HG03457 (cell line): Measurements from ENCODE around the gene CES3.
"Not testable (repeated sequence)": the region's sequence is repeated elsewhere in the genome, so short reads cannot be mapped to it uniquely, and the experiment has no call there.

Experiments
- ATAC-seq: cut with Tn5 transposase; IDR thresholded peaks from one replicate; pipeline ENCODE4 v1.9.1; 2021; ENCODE audit warnings: moderate number of reproducible peaks; ENCODE audit not compliant: unreplicated experiment

The CES3 gene

DNA sequence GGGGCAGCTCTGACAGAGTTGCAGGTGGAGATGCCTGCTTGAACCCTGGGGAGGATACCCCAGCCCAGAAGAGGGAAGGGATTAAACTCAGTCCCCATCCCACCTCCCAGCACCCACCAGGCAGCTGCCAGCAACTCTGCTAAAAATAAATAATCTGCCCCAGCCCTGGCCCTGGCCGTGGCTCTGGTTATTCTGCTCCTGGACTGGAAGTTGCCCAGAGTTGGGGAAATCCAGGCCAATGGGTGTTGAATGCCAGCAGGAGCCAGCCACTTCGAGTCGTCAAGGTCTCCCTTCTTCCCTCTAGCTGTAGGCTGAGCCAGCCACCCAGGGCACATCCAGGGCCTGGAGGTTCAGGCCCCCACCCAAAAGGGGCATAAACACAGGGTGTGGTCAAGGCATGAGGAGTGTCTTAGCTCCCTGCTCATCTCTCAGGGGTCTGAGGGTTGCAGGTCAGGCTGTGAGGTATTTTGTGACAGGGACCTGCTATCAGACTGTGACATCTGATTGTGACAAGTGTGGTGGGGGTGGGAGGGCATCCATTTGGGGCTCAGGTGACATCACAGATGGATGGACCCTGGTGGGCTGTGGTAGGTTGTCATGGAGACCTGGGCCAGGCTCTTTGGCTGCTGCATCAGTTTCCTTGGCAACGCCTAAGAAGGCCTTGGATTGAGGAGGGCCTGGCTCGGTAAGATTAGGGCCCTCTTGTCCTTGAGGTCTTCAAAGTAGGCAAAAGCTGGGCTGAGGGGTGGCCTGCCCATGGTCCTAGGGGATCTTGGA, 34.7 kb upstream of the CES3 start:
- ATAC-seq: no peak

DNA sequence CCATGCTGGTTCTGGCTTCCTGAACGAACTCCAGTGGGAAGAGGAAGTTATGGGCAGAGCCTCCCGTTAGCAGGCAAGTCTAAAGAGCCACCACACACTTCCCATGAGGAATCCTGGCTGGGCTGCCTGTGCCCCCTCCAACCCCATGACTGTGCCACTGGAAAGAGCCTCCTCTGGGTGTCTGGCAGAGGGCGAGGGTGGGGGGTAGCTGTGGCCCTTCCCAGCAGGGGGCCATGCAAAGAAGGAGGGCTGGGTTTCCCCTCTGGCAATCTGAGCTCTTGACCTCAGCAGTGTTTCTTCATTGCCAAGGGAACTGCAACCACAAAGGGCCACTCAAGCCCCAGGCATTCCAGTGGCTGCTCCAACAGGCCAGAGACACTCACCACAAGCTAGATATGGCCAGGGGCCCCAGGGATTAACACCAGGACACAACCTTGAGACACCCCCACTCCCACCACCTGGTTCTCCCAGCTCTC, 34.1 kb upstream of the CES3 start:
- no peak for ATAC-seq

DNA sequence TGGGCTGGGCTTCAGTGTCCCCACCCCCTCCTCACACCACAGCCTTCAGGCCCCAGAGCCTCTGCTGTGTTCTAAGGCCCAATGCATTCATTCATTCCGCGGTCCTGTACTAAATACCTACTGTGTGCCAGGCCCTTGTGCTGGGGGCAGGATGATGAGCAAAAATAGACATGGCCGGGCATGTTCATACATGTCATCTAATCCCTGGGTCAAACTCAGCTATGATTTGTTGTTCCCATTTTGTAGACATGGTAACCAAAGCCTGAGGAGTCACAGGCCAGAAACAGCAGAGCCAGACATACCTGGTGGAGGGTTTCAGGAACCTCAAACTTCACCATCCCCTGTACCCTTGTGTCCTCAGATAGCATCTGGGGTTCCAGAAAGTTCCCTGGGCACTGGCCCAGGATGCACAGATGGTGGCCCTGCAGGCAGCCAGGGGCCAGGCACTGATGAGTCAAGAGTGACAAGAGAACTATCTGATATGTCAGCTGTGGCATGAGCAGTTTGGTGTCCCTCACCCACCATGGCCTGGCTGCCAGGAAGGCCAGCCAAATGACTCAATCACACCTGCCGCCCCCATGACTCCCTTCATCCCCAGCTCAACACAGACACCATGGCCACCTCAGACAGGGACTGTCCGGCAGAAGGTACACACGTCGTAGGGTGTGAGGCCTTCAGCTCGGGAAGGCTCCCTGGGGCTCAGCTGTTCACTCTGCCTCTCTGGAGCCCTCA, 33.0 kb upstream of the CES3 start:
- ATAC-seq: no peak

DNA sequence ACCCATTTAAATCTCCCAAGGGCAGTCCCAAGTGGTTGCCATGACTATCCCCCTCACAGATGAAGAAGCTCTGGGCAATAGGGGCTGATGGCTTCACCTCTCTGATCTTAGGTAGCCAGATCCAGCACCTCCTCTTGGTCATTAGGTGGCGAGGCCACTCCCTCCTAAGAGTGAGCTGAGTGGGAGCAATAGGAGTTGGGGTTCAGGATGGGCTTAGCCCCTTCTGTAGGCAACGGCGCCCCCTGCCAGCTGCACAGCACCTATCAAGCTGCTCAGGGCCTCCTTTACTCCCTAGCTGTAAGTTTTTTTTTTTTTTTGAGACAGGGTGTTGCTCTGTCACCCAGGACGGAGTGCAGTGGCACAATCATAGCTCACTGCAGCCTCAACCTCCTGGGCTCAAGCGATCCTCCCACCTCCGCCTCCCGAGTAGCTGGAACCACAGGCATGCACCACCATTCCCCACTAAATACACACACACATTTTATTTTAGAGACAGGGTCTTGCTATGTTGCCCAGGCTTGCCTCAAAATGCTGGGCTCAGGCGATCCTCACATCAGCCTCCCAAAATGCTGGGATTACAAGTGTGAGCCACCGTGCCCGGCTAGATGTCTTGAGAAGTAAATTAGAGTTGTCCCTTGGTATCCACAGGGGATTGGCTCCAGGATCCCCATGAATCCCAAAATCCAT, 32.2 kb upstream of the CES3 start:
- no peak for ATAC-seq

DNA sequence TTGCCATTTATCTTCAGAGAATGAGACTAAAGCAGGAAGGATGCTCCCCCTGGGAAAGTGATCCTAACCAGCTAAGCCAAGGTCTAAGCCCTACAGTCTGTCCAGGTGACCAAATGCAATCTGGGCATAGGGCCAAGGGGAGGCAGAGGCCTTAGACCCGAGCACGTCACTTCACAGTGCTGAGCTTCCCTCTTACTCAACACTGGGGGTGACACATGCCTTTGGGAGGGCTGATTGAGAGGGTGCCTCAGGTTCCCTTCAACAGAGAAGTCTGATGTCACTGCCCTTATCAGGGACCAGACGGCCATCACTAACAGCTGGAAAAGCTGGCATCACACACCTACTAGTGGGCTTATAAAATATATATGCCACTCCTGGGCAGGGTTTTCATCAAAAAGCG, 30.9 kb upstream of the CES3 start:
- ATAC-seq: no peak

DNA sequence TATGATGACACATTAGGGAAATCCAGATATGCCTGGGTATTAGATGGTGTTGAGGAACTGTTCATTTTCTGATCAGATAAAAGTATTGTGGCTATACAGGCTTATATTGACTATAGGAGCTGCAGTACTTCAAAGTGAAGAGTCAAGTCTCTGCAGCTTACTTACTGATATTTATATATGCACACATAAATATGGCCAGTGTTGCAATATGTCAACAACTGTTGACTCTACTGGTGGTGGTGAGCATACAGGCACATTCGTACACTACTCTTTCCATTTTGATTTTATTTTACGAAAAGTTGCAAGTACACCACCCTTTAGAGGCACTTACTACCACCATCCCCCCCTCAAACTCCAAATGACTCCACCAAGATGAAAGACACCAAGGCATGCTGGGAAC, 29.4 kb upstream of the CES3 start:
- no peak for ATAC-seq

DNA sequence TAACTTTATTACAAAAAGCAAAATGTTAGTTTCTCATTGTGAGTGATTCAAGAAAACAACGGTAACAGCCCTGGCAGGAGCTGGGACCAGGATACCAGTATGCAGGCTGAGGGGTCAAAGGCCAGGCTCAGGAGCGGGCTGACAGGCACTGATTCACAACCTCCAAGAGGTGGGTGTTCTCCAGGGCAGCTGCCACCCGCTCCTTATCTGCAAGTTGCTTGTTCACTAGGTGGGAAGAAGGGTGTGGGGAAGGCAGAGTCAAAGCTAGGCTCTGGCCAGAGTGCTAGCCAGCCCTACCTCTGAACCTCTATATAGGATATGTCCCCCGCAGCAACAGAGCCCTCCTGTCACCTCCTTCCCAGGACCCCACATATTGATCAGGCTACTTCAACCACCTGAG, 29.0 kb upstream of the CES3 start:
- no peak for ATAC-seq

DNA sequence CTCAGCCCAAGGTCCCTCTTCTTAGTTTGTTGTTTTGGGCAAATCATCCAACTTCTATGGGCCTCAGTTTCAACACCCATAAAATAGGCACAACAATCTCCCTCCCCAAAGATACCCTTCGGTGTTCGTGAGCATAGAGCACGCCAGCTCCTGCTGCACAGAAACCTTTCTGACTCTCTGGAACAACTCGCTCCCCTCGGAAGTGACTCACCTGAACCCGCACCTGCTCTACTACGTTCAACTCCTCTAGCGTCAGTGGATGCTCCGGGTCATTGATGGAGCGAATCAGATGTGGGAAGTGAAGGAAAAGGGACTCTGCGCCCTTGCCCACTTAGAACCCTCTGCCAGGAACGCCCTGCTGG, 27.3 kb upstream of the CES3 start:
- no peak for ATAC-seq

DNA sequence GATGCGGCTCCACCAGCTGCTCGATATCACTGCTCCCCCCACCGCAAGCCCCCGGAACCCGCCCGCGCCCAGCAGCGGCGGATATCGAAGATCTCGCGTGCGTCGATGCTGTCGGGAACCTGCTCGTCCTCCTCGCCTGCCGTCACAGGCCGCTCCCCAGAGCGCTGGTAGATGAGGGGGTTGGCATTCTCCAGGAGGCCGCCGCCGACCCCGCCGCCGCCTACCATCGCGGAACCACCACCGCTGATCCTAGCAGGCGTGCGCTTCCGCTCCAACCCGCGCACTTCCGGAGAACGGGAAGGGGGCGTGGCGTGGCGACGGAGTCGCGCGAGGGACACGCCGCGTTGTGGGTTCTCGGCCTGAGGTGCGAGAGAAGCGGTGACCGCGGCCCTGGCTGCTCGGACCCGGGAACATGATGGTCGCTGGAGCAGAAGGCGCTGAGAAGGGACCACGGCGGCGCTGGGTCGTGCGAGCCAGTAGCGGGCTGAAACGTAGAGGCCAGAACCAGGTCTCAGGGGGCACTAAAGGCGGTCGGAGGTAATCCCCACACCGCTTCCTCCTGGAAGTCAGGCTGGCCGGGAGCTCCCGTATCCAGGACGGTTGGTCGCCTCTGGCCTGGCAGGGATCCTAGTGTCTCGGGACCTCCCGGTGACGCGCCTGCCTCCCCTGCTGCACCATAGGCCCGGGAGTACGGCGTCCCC, 26.8 kb upstream of the CES3 start, which contains the start of gene CIAO2B:
TSS of gene CIAO2B (minus strand) at position 265 of the 701 bp plus-strand sequence. CDS start at position 227, 38 bp downstream.
- peak; percentile 63 for ATAC-seq

DNA sequence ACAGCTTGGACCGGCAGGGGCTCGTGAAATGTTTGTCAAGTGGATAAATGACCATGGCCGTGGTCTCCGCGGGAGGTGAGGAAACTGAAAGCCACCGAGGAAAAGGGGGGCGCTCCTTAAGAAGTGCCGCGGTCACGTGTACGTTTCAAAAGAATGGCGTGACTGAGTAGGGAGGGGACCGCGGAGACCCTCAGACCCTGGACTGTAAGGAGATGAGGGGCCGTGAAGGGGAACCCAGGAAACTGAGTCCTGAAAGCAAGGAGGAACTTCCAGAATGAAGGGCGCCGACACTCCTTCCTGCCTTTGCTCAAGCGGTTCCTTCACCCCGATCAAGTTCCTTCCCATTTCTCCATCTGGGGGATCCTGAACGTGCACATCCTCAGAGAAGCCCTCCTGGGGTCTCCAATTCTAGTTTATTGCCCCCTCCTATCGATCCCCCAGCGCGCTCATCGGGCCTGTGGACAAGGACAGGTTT, 26.2 kb upstream of the CES3 start:
- not testable (repeated sequence) for ATAC-seq

DNA sequence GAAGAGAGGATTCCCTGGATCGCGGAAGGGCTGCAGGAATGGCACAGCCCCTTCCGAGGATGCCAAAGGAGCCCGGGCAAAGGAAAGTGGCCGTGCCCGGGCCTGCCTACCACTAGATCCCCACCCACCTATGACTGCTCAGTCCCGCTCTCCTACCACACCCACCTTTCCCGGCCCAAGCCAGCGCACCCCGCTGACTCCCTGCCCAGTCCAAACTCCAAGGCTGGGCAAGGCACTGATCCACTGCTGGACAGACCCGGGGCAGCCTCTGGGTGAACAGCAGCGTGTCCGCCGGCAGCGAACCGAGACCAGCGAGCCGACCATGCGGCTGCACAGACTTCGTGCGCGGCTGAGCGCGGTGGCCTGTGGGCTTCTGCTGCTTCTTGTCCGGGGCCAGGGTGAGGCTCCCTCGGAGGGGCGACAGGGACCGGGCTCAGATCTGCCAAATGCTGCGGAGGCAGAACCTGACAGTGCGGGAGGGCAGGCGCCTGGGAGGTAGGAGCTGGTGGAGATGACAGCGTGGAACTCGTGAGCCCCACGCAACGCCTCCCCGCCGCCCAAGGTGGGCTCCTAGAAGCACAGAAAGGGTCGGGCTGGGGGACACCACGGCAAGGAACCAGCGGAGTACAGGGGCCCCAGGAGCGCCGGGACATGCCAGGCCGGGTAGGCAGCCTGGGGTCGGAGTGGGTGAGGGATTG, 25.6 kb upstream of the CES3 start, which contains the start of gene CES2:
TSS of gene CES2 (plus strand) at position 203 of the 698 bp plus-strand sequence. CDS start at position 323, 120 bp downstream.
- no peak for ATAC-seq

DNA sequence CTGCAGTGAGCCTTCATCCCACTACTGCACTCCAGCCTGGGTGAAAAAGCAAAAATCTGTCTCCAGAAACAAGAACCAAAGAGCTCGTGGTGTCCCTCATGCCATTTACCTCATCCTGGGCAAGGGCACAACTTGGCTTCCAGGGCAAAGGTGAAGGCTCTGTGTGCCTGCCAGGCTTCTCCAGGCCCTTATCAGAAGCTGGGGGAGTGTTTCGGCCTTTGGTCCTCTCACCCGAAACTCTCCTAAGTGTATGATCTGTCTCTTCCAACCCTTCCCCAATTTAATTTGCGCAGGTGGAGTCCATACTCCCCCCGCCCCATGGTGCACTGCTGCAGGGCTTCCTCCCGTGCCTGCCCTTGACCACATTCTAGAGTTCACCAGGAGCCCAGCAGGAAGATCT, 24.6 kb upstream of the CES3 start:
- no peak for ATAC-seq

DNA sequence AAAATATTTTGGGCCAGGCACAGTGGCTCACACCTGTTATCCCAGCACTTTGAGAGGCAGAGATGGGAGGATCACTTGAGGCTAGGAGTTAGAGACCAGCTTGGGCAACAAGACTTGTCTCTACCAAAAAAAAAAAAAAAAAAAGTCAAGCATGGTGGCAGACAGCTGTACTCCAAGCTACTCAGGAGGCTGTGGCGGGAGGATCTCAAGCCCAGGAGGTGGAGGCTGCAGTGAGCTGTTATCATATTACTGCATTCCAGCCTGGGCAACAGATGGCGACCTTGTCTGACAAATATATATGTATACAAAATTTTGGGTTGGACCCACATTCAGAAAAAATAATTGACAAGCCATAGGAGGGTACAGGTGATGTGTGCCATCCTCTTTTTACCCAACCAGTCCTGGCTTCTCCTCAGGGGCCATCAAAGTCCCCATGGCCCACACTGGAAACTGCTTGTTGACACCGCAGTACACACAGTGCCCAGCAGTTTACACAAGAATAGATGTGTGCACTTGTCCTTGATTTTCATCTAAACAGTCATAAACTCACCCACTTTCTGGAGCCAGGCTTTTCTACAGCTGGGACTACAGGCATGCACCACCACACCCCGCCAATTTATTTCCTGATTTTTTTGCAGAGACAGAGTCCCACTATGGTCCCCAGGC, 24.0 kb upstream of the CES3 start:
- no peak for ATAC-seq

DNA sequence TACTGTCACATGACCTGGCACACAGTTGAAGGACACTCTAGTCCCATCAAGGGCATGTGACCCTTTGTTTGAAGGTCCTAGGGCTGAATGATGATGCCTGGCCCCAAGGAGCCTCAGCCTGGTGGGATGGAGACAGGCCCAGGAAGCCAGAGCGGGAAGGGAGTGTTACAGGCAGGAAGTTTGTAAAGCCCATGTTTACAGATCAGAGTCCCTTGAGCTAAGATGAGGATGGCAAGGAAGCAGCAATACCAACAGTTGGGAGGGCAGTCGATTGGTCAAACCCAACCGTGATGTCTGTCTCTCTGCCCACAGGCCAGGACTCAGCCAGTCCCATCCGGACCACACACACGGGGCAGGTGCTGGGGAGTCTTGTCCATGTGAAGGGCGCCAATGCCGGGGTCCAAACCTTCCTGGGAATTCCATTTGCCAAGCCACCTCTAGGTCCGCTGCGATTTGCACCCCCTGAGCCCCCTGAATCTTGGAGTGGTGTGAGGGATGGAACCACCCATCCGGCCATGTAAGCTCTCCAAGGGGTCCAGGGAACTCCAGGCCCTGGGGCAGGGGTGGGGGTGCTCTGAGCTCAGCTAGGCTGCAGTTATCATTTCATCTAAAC, 23.2 kb upstream of the CES3 start:
- ATAC-seq: no peak

DNA sequence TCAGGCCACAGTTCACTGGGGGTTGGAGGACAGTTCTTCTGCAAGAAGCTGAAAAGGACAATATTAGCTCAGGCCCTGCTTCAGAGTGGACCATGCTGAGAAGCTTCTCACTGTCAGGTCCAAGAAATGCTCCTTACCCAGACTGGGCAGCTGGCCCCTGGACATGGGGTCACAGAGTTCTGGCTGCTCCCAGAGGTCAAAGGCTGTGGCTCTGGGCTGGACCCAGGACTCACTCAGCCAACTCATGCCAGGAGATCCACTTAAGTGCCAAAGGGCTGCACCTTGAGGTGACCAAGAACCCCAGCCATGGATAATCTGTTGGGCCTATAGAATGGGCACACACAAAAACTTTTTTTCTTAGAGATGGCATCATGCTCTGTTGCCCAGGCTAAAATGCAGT, 21.7 kb upstream of the CES3 start:
- ATAC-seq: no peak

DNA sequence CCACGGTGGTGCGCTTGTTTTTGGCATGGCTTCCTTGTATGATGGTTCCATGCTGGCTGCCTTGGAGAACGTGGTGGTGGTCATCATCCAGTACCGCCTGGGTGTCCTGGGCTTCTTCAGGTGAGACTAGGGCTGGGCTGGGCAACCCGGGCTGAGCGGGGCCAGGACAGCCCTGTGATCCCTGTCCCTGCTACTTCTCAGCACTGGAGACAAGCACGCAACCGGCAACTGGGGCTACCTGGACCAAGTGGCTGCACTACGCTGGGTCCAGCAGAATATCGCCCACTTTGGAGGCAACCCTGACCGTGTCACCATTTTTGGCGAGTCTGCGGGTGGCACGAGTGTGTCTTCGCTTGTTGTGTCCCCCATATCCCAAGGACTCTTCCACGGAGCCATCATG, 20.8 kb upstream of the CES3 start:
- no peak for ATAC-seq

DNA sequence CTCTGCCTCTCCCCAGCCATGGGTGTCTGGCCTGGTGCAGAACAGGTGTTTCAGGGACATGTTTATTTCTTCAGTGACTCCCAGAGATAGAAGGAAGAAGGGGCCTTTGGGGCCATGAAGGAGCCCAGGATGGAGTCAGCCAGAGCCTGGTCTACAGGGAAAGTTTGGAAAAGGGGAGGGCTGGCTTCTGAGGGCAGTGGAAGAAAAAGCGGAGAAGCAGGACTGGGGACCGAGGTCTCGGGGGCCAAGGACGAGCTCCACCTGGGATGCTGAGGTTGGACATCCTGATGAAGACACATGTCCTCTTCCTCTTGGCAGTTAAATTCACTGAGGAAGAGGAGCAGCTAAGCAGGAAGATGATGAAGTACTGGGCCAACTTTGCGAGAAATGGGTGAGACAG, 18.1 kb upstream of the CES3 start:
- no peak for ATAC-seq

DNA sequence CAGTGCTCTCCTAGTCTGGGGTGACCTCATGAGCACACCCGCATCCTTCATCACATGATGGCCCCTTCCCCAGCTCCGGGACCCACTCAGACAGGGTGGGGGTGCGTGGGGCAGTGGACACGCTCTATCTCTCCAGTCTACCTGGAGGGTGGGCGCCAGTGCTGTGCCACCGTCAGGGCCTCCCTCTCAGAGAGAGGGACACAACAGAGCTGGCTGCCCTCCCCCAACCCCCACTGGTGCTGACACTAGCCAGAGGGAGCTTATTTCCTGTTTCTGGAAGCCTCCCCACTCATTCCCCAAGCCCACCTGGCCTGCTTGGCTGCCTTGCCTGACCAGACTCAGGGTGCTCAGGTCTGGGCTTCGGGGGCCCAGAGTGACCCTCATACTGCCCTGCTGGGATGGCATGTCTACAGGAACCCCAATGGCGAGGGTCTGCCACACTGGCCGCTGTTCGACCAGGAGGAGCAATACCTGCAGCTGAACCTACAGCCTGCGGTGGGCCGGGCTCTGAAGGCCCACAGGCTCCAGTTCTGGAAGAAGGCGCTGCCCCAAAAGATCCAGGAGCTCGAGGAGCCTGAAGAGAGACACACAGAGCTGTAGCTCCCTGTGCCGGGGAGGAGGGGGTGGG, 17.5 kb upstream of the CES3 start:
- ATAC-seq: no peak

DNA sequence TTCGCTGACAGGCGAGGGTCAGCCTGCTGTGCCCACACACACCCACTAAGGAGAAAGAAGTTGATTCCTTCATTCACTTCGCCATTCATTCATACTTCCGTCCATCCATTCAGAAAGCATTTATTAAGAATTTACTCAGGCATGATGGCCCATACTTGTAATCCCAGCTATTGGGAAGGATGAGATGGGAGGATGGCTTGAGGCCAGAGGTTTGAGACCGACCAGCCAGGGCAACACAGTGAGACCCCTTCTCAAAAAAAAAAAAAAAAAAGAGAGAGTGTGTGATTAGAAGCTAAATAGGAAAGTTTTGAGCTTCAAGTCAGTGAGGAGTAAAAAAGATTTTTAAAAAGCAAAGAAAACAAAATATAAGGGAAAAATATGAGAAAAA, 17.0 kb upstream of the CES3 start:
- ATAC-seq: no peak
